ENCODE results near the gene CABP4.
A peak's percentile ranks its signal among the peaks of the same experiment; 100 is the strongest.

The CABP4 gene

DNA sequence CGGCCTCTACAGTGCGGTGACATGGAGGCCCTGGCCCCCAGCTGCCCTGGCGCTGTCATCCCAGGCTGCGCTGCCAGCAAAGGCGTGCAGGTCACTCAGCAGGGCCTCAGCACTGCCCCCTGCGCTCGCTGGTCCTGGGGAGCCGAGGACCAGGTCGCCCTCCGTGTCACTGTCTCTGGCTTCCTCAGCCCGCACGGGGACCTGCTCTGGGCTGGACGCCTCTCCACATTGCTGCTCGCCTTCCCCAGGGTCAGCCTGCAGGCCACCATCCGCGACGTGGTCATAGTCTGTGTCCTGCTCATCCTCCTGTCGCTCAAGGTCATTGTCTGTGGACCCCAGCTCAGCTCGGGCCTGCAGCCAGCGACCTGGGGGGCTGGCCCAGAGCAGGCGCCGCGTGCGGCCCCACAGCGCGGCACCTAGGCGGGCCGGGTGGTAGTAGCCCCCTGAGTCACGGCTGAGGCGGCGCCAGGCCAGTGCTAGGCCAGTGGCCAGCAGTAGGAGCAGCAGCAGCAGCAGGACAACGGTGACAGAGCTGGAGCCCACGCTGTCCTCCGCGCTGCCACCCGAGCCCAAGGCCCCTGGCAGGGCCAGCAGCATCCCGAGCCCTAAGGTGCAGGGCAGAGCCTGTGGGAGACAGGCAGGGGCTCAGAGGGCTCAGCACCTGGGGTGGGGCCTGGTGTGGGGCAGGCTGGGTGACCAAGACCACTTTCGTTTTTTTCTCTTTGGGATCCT, 19.3 kb upstream of the CABP4 start:
- no peak for DNase-seq

DNA sequence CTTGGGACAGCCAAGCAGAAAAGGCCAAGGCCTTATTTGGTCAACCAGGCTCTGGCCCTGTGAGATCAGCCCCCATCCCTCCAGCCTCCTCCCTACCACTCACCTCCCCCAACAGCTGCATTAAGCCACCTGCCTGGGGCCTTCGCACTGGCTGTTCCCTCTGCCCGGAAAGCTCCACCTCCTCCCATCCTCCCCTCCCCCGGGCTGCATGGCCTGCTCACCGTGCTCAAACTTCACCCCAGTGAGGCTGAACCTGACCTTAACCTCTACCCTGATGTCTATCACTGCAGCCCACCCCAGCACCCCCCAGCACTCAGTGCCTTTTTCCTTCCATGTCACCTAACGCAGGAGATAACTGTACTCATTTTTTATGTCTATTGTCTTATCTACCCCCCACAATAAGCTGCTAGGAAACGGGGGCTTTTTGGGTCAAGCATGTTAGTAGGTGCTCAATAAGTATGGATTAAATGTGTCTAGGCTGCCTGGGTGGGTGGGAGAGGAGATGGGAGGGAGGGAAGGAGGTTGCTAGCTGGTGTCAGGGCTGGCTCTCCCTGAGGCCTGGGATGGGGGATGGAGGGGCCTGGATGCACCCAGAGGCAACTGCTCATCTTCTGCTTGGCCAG, 18.6 kb upstream of the CABP4 start:
- DNase-seq, result peak; percentile 88

DNA sequence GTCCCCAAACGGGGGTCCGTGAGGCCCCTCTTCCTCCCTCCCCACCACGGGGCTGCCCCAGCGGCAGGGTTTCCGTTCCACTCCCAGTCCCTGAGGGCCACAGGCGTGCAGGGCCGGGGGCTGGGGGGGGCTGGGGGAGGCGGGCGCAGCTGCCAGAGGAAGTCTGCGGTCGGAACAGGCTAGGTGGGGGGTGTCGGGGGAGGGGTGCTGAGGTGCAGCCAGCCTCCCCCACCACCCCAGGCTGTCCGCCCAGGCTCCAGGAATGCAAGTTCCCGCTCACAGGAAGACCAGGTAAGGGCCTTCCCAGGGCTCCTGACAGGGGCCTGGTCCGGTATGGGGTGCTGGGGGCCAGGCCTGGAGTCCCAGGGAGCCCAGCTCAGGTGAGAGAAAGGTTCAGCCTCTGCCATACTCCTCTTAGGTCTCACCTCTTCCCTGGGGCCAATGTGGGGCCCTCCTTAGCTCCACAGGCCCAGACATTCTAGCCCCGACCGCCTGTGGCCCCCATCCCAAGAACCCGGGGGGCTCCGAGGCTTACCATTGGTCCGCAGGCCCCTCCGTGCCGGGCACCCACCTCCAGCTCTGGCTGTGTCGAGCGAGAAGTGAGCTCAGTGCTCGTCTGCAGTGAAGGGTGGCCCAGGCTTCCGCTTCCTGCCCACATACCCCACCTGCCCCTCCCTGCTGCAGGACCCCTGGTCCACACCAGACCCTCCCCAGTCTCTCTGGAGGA, 17.9 kb upstream of the CABP4 start, which contains the start of gene PTPRCAP:
Gene PTPRCAP (minus strand): TSS at position 601 of the 727 bp plus-strand sequence. CDS start 63 bp downstream, at position 538.
- DNase-seq, result peak; percentile 92

DNA sequence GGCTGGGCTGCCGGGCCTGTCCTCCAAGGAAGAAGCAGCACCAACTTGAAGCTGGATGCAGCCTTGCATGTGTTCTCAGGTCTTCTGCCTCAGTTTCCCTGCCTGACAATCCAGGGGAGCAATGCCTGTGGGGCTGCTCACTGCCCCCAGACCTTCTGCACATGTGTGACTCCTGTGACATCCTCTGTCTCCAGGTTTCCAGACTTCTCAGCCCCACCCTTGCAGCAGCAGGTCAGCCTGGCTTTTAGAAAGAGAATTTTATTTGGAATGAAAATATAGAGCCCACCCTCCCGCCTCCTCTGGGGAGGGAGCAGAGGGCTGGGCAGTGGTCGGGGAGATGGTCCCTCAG, 17.4 kb upstream of the CABP4 start:
- no peak for DNase-seq

DNA sequence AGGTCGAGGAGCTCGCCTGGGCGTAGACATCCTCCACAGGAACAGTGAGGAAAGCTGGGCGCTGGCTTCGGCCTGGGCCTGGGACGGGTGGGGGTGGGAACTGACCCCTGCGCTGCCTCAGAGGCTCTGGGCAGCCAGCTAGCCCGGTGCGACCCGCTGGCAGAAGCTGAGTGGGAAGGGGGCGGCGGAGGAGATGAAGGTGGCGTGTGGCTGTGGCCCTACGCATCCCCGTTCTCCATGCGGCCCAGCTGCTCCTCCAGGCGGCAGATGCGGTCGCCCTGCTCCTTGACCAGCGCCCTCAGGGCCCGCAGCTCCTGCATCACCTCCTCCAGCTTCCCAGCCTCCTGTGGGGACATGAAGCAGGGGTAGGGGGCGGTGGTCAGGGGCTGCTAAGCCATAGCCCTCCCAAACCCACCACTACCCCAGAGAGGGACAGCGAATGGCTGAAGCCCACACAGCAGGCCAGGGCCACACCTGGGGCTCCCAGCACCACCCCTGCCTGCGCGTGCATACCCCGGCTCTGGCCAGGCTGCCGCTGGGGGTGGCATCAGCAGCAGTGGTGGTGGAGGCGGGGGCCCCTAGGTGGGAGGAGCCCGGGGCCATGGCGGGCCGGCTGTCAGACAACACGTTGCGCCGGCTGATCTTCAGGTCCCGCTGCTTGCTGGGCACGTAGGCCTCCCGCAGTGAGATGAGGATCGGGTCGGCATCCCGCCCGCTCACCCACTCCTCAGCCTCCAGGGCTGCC, 16.8 kb upstream of the CABP4 start:
- DNase-seq, result peak; percentile 86

DNA sequence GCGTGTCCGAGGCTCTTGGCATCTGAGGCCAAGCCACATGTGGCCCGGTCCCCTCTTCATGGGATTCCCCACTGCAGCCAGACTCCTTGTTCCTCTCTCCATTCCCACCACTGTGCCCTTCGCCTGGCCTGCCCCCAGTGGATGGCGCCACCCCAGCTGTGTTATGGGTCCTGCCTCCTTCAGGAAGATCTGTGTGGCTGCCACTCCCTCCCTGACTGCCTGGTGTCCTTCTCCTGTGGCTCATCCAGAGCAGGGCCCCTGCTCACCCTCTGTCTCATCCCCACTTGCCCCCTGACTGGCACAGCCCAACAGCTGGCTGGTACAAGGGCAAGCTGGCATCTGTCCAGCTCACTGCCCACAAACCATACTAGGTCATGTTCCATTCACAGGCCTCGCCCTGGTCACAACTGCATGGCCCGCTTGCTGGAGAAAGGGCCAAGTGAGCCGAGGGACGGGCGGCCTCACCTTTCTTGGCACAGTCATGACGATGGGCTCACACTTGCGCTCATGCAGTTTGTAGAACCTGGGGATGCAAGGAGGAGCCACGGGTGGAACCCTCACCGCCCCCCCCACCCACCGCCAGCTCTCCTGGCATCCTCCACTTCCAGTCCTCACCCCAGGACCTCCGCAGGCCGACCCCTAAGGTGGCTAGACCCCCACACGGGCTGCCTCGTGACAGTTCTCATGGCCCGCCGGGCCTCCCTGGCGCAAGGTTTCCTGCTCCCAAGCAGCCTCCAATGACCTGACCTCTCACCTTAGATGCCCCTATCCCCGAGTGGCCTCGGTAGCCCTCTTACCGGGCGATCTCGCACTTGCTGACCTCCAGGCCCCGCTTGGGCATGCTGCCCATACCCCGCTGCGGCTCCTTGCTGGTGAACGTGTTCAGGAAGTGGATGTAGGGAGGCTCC, 15.6 kb upstream of the CABP4 start:
- peak; percentile 45 for DNase-seq

DNA sequence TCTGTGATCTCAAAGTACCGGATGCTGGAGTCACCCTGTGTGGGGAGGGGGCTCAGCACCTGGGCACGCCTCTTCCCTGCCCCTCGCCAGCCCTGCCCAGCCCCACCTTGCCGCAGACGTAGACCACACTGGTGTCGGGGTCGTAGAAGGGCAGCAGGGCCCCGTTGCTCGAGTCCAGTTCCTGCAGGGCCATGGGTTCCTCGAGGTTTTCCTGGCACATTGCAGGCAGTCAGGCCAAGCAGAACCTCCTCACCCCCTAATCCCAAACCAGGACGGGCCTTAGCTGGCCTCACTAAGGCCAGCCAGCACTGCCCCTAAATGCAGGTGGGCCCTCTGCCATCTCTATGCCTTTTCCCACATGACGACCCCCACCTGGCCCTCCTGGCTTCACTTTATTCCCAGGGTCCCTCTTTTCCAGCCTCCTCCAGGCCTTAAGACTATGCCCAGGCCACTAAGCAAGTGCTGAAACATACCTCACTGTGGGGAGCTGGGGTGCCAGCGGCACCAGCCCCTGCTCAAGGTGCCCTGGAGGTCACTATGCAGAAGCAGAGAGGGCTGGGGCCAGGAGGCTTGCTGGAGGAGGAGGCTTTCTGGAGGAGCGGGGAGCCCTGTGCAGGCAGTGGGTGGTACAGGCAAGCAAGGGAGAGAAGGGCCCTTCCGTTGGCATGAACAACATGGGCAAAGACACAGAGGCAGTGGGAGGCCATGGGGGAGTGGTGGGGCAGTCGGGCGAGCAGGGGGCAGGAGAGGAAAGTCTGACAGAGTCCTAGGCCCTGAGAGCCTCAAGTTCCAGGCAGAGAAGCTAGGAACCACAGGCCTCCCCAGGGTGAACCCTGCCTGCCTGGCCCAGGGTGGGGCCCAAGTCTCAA, 14.7 kb upstream of the CABP4 start:
- peak; percentile 45 for DNase-seq

DNA sequence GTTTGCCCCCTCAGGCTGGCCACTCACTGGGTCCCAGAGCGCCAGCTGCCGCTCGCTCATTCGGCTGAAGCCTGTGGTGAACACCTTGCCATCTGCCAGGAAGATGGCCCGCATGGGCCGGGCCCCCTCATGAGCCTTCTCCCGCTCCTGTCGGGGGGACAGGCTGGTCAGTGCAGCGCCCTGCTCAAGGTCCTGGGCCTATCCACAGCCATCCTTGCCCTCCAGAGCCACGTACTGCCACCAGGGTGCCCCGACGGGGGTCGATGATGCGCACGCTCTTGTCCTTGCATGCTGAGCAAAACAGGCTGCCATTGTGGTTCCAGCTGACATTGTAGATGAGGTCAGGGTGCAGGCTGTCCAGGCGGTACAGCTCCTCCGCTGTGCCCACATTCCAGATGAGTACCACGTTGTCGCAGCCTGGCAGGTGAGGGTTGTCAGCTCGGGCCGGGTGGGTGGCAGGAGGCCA, 14.0 kb upstream of the CABP4 start:
- no peak for DNase-seq

DNA sequence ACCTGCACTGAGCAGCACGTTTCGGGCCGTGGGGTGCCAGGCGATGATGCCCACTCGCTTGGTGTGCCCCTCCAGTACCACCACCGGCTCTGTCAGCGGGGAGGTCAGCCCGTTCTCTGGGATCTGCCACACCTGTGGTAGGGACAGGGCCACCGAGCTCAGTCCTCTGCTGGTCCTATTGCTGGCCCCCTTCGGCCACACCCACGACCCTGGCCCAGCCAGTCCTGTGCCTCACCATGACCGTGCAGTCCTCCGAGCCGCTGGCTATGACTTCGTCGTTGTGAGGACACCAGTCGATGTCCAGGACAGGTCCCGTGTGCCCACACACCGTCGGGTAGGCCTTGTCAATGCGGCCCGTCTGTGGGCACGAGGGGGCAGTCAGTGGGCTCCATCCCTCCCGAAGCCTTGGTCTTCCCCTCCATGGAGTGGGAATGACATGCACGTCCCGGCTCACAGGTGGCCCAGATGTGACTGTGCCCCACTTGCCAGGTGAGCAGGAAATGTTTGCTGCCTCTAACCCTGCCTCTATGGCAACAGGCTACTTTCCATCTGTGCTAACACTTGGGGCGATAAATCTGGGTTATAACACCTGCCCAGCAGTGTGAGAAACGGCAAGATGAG, 13.3 kb upstream of the CABP4 start:
- peak; percentile 31 for DNase-seq

DNA sequence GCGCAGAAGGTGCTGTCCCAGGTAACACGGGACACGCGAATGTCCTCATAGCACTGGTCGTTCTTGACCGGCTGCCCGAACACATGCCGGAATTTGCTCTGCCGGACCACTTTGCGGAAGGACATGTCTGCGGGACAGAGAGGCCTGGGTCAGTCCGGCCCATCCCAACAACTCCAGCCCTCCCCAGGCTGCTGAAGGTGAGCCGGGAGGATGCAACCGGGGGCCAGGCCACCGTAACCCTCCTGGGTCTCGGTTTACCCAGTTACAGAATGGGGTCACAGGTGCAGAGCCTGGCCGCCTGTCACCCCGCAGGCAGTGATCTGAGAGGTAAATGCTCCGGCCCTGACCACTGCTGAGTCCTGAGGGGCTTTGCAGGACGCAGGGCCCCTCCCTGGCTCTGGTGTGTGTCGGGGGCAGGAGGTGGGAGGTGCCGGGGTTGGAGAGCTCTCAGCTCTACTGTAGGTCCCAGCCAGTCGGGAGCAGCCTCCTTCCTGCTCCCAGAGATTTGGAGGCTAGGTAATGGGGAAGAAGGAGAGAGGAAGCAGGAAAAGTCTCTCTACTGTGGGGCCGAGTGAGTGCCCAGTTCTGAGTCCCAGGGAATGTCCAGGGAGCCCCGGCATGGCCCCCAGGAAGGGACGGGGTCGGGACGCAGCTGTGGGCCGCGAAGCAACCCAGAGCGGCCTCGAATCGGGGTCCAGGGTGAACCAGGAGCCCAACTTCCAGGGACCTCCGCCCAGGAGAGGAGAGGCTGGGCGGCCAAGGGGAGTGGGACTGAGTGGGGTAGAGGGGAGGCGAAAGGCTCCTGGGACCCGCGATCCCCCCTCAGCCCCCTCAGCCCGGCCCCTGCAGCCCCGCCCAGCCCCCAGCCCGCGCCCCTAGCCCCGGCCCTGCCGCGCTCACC, 12.4 kb upstream of the CABP4 start:
- DNase-seq, result no peak

DNA sequence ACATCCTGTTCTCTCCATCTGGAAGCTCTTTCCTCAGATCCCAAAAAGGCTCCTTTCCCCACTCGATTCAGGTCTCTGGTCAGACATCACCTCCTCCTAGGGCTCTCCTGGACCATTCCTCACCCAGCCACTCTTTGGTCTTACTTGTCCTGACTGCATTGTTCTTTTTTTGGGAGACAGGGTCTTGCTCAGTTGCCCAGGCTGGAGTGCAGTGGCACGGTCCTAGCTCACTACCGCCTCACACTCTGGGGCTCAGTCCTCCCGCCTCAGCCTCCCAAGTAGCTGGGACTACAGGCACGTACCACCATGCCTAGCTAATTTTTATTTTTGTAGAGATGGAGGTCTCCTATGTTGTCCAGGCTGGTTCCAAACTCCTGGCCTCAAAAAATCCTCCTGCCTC, 9.6 kb upstream of the CABP4 start:
- DNase-seq, result no peak

DNA sequence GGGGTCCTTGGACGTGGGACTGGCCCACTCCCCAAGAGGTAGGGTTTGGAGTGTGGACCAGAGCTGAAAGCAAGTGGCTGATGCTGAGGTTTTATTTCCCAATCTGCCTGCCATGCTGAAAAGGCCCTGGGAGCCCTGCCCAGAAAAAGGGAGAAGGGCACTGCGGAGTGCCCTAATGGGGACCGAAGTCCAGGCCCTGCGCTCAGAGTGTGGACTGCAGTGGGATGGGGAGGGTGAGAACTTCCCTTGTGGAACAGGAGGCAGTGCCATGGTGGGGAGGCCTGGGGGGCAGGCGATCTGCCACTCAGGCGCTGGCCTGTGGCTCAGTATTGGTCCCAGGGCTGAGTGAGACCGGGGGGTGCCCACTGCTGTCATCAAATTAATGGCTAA, 6.9 kb upstream of the CABP4 start:
- no peak for DNase-seq

DNA sequence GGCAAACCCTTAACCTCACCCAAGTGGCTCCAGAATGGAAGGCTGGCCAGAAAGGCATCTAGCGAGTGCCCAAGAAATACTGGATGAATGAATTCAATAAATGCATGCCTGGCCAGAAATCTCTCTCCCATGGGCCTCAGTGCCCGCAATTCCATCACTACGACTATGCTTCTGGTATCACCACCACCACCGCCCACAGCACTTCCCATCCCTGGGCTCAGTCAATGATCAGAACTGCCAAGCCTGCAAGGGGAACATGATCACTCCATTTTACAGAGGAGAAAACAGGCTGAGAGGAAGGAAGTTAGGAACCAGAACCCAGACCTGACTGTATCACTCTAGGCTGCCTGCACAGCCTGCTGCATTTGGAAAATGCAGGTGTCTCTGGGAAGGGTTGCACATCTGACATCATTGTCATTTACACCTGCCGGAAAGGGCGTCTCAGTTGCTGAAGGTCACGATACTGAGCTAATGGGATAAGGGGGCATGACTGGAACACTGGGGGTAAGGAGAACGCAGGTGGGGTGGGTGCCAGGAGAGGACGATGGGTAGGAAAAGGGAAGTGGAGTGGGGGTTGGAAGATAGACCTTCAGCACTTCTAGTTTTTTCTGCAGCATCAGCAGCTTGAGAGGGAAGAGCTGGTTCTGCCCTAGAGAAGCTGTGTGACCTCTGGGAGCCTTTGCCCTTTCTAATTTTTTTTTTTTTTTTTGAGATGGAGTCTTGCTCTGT, 5.9 kb upstream of the CABP4 start:
- no peak for DNase-seq

DNA sequence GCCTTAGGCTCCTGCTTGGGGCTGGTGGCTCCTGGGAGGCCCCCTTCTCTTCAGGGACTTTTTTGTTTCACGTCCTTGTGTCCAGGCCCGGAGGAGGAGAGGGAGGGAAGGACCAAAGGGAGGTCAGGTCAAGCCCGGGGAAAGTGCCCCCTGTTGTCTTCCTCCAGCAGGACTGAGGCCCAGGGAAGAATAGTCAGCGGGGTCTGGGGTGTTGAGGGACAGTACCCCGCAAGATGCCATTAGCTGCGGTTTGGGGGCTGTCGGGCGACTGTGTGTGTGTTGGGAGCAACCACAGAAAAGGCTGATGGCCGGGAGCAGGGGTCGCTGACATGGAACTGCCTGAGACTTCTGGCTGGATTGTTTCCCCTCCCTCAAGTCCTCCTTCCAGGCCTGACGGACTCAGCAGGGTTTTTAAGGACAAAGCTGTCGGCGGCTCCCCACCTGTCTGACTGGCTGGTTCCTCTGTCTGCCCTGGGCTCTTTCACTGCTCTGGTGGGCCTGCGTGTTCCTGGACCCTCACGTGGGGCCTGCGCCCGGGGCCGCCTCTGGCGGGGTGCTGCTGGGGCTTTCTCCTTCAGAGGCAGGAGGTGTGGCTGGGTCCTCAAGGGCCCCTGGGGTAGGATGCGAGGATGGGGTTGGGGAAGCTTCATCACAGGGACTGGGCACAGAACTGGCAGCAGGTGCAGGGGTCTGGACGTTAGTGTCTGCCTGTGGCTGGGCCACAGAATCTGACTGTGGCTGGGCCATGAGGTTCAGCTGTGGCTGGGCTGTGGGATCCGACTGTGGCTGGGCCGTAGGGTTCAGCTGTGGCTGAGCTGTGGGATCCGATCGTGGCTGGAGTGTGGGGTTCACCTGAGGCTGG, 4.1 kb upstream of the CABP4 start:
- DNase-seq, result no peak

DNA sequence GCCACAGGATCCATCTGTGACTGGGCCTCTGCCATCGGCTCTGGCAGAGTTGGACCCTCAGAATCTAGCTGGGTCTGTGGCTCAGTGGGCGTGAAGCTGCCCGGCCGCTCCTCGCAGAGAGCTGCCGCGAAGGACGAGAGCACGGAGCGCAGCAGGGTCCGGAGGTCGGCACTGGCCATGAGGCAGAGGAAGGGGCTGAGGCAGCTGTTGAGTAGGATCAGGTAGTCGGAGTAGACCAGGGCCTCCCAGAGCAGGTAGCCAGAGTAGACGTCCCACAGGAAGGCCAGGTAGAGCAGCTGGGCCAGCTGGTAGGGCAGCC, 3.5 kb upstream of the CABP4 start:
- no peak for DNase-seq

DNA sequence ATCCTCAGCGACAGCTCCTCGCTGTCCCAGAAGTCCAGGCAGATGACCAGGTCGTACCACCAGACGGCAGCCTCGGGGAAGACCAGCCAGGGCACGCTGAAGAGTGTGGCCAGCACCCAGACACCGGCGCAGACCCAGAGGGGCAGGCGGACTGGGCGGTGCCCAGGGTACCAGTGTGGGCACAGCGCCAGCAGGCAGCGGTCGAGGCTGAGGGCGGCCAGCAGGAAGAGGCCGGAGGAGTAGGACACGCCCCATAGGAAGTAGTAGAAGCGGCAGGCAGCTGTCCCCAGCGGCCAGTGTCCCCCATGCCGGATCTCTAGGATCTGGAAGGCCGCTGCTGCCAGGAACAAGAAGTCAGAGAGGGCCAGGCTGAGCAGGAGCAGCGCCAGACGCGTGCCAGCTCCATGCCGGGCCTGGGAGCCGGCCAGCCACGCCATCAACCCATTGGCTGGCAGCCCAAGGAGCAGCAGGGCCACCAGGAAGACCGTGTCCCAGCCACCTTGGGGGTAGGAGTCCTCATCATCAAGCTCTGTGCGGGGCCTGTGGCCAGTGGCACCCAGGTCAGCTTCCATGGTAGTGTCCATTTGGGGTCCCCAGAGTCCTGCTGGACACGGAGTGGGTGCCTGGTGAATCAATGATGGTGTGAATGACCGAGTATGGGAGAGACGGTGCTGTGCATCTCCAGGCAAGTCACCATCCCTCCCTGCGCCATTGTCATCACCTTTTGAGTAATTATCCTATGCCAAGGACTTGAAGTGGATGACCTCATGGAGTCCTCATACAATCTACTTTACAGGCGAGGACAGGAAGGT, 2.8 kb upstream of the CABP4 start, which contains the start of gene GPR152:
Gene GPR152 (minus strand): TSS at position 589 of the 812 bp plus-strand sequence. CDS start 5 bp downstream, at position 584.
- DNase-seq, result no peak

Data from CD4-positive, alpha-beta T cell treated with Interleukin-6 for 4 hours (primary cell).